HepG2 (cell line): ENCODE measurements around the gene SHMT1. TPM values are rescaled to one million over a fixed set of nuclear protein-coding genes. Genes with fewer than 3 reads are reported as not detected.
A peak's percentile ranks its signal among the peaks of the same experiment; 100 is the strongest.

ENCODE experiments used
- ASH2L ChIP-seq: fragments of 300-600, 200-600 bp; sonication (generic); IDR thresholded peaks from 2 replicates; pipeline ENCODE4 v1.7.0; 2017; ENCODE audit warnings: low read depth, mild to moderate bottlenecking, moderate library complexity, mixed read lengths, low read length; ENCODE audit not compliant: insufficient read length
- HMGA1 ChIP-seq: sonication (generic); formaldehyde crosslinking; conservative IDR thresholded peaks from 2 replicates; pipeline ENCODE4 v1.4.0; 2020; ENCODE audit warnings: missing genetic modification reagents
- SCMH1 ChIP-seq: sonication (generic); formaldehyde crosslinking; IDR thresholded peaks from 2 replicates; pipeline ENCODE4 v1.9.0; 2021; ENCODE audit warnings: missing genetic modification reagents, mild to moderate bottlenecking, borderline replicate concordance
- SOX6 ChIP-seq, 2 experiments: fragments of 450-650 bp in 1 of 2; sonication (generic) in 1 of 2; formaldehyde crosslinking in 1 of 2; IDR thresholded peaks; 2 replicates each; pipeline versions ENCODE4 v1.4.0 to v1.6.1; 2017 to 2020; ENCODE audit warnings: antibody characterized with exemption in 1 of 2, mild to moderate bottlenecking in 1 of 2, missing genetic modification reagents in 1 of 2
- ZBTB33 ChIP-seq: sonication (generic); formaldehyde crosslinking; IDR thresholded peaks from 2 replicates; pipeline ENCODE4 v1.4.0; 2020; ENCODE audit warnings: missing genetic modification reagents
- ZMYM2 ChIP-seq: sonication (generic); formaldehyde crosslinking; IDR thresholded peaks from 2 replicates; pipeline ENCODE4 v1.8.0; 2022; ENCODE audit warnings: mild to moderate bottlenecking, missing genetic modification reagents
- ZNF207 ChIP-seq: fragments of 450-650 bp; IDR thresholded peaks from 2 replicates; pipeline ENCODE4 v1.6.1; 2016; ENCODE audit warnings: antibody characterized with exemption, borderline replicate concordance
- ZNF800 ChIP-seq: sonication (generic); formaldehyde crosslinking; IDR thresholded peaks from 2 replicates; pipeline ENCODE4 v1.4.0; 2020; ENCODE audit warnings: missing genetic modification reagents
- polyA plus RNA-seq, 8 experiments: library from polyadenylated mRNA; depleted of rRNA in 3 of 8; stranded (reverse) in 7 of 8; unstranded in 1 of 8; fragments of >200 nt; fragmentation: Illumina TruSeq in 4 of 8; extraction: Trizol in 4 of 8; gene quantifications; 2 replicates each; pipeline versions ENCODE4 v1.2.1 to v1.2.3, GENCODE V29; 2011 to 2016; ENCODE audit warnings: low read depth in 4 of 8, missing spikeins in 1 of 8, mixed read lengths in 1 of 8; ENCODE audit not compliant: insufficient read depth in 1 of 8
- total RNA-seq, 5 experiments: library from RNA; depleted of rRNA; stranded (reverse); fragments of >200 nt; fragmentation: Illumina TruSeq; extraction: Trizol; gene quantifications; 2 replicates each; pipeline ENCODE4 v1.2.3, GENCODE V29; 2016; ENCODE audit warnings: low read depth in 1 of 5
- TF ChIP-seq, protein P1 (sequence below): sonication (generic); formaldehyde crosslinking; IDR thresholded peaks from 2 replicates; pipeline ENCODE4 v1.4.0; 2020; ENCODE audit warnings: missing genetic modification reagents
- TF ChIP-seq, protein P2 (sequence below): sonication (generic); formaldehyde crosslinking; conservative IDR thresholded peaks from 2 replicates; pipeline ENCODE4 v1.4.0; 2020; ENCODE audit warnings: missing genetic modification reagents

The SHMT1 gene
- total and polyA plus RNA-seq, 2 of the 13 experiments (the other 11 are each of a cell fraction or from before 2014, with no cell fraction given) = 21.3 to 48.8 TPM

- TF ChIP-seq, protein P1, sequence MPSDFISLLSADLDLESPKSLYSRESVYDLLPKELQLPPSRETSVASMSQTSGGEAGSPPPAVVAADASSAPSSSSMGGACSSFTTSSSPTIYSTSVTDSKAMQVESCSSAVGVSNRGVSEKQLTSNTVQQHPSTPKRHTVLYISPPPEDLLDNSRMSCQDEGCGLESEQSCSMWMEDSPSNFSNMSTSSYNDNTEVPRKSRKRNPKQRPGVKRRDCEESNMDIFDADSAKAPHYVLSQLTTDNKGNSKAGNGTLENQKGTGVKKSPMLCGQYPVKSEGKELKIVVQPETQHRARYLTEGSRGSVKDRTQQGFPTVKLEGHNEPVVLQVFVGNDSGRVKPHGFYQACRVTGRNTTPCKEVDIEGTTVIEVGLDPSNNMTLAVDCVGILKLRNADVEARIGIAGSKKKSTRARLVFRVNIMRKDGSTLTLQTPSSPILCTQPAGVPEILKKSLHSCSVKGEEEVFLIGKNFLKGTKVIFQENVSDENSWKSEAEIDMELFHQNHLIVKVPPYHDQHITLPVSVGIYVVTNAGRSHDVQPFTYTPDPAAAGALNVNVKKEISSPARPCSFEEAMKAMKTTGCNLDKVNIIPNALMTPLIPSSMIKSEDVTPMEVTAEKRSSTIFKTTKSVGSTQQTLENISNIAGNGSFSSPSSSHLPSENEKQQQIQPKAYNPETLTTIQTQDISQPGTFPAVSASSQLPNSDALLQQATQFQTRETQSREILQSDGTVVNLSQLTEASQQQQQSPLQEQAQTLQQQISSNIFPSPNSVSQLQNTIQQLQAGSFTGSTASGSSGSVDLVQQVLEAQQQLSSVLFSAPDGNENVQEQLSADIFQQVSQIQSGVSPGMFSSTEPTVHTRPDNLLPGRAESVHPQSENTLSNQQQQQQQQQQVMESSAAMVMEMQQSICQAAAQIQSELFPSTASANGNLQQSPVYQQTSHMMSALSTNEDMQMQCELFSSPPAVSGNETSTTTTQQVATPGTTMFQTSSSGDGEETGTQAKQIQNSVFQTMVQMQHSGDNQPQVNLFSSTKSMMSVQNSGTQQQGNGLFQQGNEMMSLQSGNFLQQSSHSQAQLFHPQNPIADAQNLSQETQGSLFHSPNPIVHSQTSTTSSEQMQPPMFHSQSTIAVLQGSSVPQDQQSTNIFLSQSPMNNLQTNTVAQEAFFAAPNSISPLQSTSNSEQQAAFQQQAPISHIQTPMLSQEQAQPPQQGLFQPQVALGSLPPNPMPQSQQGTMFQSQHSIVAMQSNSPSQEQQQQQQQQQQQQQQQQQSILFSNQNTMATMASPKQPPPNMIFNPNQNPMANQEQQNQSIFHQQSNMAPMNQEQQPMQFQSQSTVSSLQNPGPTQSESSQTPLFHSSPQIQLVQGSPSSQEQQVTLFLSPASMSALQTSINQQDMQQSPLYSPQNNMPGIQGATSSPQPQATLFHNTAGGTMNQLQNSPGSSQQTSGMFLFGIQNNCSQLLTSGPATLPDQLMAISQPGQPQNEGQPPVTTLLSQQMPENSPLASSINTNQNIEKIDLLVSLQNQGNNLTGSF = no peak
- no peak for TF ChIP-seq SCMH1 (CRISPR knock-in tag)
- no peak for TF ChIP-seq ZNF800
- TF ChIP-seq ZMYM2 (CRISPR knock-in tag) = no peak
- TF ChIP-seq, protein P2, sequence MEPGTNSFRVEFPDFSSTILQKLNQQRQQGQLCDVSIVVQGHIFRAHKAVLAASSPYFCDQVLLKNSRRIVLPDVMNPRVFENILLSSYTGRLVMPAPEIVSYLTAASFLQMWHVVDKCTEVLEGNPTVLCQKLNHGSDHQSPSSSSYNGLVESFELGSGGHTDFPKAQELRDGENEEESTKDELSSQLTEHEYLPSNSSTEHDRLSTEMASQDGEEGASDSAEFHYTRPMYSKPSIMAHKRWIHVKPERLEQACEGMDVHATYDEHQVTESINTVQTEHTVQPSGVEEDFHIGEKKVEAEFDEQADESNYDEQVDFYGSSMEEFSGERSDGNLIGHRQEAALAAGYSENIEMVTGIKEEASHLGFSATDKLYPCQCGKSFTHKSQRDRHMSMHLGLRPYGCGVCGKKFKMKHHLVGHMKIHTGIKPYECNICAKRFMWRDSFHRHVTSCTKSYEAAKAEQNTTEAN (CRISPR knock-in tag) = no peak
- no peak for TF ChIP-seq ZNF207
- TF ChIP-seq SOX6 (IDR thresholded peaks at IDR 0.05) = no peak
- TF ChIP-seq SOX6 (CRISPR knock-in tag; IDR thresholded peaks at IDR 0.05) = no peak
- 0 out of 2 replicates have a peak, but pooled peaks have one; percentile 8 for TF ChIP-seq ZBTB33 (CRISPR knock-in tag)
- no peak for TF ChIP-seq HMGA1 (CRISPR knock-in tag)
- TF ChIP-seq ASH2L = no peak
Observed at GRCh38 chr17:18321309-18321708, 42.0 kb downstream of the SHMT1 start (continued).
